MM.1S (cell line): Measurements from ENCODE around the gene SRSF6.
"Not testable (repeated sequence)": the region's sequence is repeated elsewhere in the genome, so short reads cannot be mapped to it uniquely, and the experiment has no call there.

Experiments
- DNase-seq: peaks from one replicate; pipeline ENCODE4 v3.0.0-alpha.2; 2015
- H2AFZ ChIP-seq: fragments of 300-600 bp; sonication (generic); 2 replicates; pipeline ENCODE4 v1.6.0; 2016; ENCODE audit warnings: antibody characterized with exemption, low read length
- H3F3A ChIP-seq: fragments of 300-600 bp; sonication (generic); 2 replicates; pipeline ENCODE4 v1.6.1; 2016; ENCODE audit warnings: mild to moderate bottlenecking, antibody characterized with exemption, low read length, moderate library complexity, mixed read lengths; ENCODE audit not compliant: insufficient read depth
- H3K27ac ChIP-seq: fragments of 300-600 bp; sonication (generic); 2 replicates; pipeline ENCODE4 v1.5.1; 2016; ENCODE audit warnings: mild to moderate bottlenecking, low read length
- H3K27me3 ChIP-seq: fragments of 300-600 bp; sonication (generic); replicated peaks from 2 replicates; pipeline ENCODE4 v1.6.0; 2016; ENCODE audit warnings: low read length; ENCODE audit not compliant: insufficient read depth
- H3K36me3 ChIP-seq: fragments of 300-600 bp; sonication (generic); replicated peaks from 2 replicates; pipeline ENCODE4 v1.6.1; 2016; ENCODE audit warnings: mild to moderate bottlenecking, low read length, mixed read lengths; ENCODE audit not compliant: insufficient read depth
- H3K4me1 ChIP-seq: fragments of 300-600 bp; sonication (generic); 2 replicates; pipeline ENCODE4 v1.6.1; 2016; ENCODE audit warnings: low read length, mixed read lengths
- H3K4me2 ChIP-seq: fragments of 300-600 bp; sonication (generic); 2 replicates; pipeline ENCODE4 v1.6.0; 2016; ENCODE audit warnings: low read depth, low read length
- H3K4me3 ChIP-seq: fragments of 300-600 bp; sonication (generic); 2 replicates; pipeline ENCODE4 v1.5.1; 2016; ENCODE audit warnings: low read length, mixed read lengths
- H3K79me2 ChIP-seq: fragments of 300-600 bp; sonication (generic); 2 replicates; pipeline ENCODE4 v1.6.1; 2016; ENCODE audit warnings: mixed run types, low read length, mixed read lengths
- H3K9ac ChIP-seq: fragments of 300-600 bp; sonication (generic); 2 replicates; pipeline ENCODE4 v1.6.1; 2016; ENCODE audit warnings: low read length, mixed read lengths
- H3K9me2 ChIP-seq: fragments of 300-600 bp; sonication (generic); replicated peaks from 2 replicates; pipeline ENCODE4 v1.6.1; 2016; ENCODE audit warnings: mild to moderate bottlenecking, low read length, mixed read lengths; ENCODE audit not compliant: insufficient read depth
- H3K9me3 ChIP-seq: fragments of 300-600 bp; sonication (generic); replicated peaks from 2 replicates; pipeline ENCODE4 v1.6.1; 2016; ENCODE audit warnings: mild to moderate bottlenecking, low read length, mixed read lengths; ENCODE audit not compliant: insufficient read depth
- H4K20me1 ChIP-seq: fragments of 300-600 bp; sonication (generic); 2 replicates; pipeline ENCODE4 v1.6.1; 2016; ENCODE audit warnings: mild to moderate bottlenecking, low read length, moderate library complexity, mixed read lengths; ENCODE audit not compliant: insufficient read depth
- EZH2 ChIP-seq: fragments of 300-600 bp; sonication (generic); optimal IDR thresholded peaks from 2 replicates; pipeline ENCODE3; 2017; ENCODE audit warnings: low read depth, mild to moderate bottlenecking, antibody characterized with exemption, low read length, mixed read lengths
- EZH2phosphoT487 ChIP-seq: fragments of 300-600 bp; sonication (generic); IDR thresholded peaks from 2 replicates; pipeline ENCODE4 v1.6.1; 2018; ENCODE audit warnings: antibody characterized with exemption, low read length
- TF ChIP-seq, protein P1 (sequence below): fragments of 300-600 bp; sonication (generic); IDR thresholded peaks from 2 replicates; pipeline ENCODE4 v1.5.1; 2016; ENCODE audit warnings: antibody characterized with exemption, low read length, mixed read lengths

The SRSF6 gene

DNA sequence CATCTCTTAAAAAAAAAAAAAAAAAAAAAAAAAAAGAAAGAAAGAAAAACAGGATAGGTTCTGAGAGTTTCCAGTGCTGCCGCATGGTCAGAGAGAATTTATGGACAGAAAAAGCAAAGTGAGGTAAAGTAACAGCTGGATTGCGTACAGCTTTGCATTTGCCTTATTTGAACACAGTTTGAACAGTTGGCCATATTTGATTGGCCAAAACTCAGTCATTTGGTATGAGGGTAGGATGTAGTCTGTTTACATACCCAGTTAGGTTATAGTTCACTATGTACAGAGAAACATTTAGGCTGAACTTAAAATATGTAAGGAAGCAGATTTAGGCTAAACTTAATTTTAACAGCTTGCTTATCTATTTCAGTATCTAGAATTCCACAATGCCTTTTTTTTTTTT lies 32.3 kb downstream of the SRSF6 start:
- no peak for TF ChIP-seq EZH2
- no peak for TF ChIP-seq EZH2phosphoT487
- TF ChIP-seq, protein P1, sequence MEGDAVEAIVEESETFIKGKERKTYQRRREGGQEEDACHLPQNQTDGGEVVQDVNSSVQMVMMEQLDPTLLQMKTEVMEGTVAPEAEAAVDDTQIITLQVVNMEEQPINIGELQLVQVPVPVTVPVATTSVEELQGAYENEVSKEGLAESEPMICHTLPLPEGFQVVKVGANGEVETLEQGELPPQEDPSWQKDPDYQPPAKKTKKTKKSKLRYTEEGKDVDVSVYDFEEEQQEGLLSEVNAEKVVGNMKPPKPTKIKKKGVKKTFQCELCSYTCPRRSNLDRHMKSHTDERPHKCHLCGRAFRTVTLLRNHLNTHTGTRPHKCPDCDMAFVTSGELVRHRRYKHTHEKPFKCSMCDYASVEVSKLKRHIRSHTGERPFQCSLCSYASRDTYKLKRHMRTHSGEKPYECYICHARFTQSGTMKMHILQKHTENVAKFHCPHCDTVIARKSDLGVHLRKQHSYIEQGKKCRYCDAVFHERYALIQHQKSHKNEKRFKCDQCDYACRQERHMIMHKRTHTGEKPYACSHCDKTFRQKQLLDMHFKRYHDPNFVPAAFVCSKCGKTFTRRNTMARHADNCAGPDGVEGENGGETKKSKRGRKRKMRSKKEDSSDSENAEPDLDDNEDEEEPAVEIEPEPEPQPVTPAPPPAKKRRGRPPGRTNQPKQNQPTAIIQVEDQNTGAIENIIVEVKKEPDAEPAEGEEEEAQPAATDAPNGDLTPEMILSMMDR: no peak
- Histone ChIP-seq H4K20me1 (no peaks in the 10 kb centered on the region), H3F3A (no peaks in the 10 kb centered on the region), H3K9me3 (no peaks in the 10 kb centered on the region), H3K79me2 (no peaks in the 10 kb centered on the region), H3K9me2 (no peaks in the 10 kb centered on the region), H3K9ac (no peak overlapping the region), H3K4me3 (no peak overlapping the region), H3K36me3 (no peaks in the 10 kb centered on the region), H2AFZ (no peak overlapping the region), H3K4me1 (no peaks in the 10 kb centered on the region), H3K4me2 (no peak overlapping the region), H3K27me3 (no peaks in the 10 kb centered on the region), H3K27ac (no peak overlapping the region)
- no peak for DNase-seq

DNA sequence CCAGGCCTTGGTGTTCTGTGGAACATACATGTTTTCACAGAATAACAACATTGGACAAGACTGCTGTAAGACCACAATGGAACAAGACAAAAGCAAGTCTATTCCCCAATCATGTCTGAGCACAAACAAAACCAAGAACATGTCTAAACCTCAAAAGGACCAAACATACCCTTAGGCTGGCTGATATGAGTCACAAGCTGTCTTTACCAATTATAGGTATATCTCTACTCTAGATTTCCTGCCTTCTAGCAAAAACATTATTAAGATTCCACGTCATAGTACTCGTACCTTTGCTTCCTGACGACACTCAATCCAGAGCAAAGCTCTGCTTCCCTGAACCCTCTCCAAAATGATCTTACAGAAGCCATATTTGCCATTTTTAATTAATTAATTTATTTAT lies 34.4 kb downstream of the SRSF6 start:
- DNase-seq: no peak

DNA sequence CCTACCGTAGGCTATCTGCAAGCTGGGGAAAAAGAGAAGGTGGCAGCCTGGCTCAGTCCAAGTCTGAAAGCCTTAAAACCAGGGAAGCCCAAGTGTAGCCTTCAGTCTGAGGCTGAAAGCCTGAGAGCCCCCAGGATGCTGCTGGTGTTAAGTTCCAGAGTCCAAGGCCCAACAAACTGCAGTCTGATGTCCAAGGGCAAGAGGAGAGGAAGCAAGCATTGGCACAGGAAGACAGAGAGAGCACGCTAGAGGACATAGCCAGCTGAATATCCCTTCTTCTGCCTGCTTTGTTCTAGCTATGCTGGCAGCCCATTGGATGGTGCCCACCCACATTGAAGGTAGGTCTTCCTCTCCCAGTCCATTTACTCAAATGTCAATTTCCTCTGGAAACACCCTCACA lies 37.7 kb downstream of the SRSF6 start:
- no peaks in the 10 kb centered on the region for H3K9me3 ChIP-seq
- H3K9ac ChIP-seq: no peak overlapping the region
- no peaks in the 10 kb centered on the region for H3K36me3 ChIP-seq
- H3K27ac ChIP-seq: no peak overlapping the region
- no peak overlapping the region for H3K4me2 ChIP-seq
- no peak for DNase-seq
- H3K4me1 ChIP-seq: no peaks in the 10 kb centered on the region
- no peaks in the 10 kb centered on the region for H4K20me1 ChIP-seq
- H2AFZ ChIP-seq: no peak overlapping the region
- H3K4me3 ChIP-seq: no peak overlapping the region
- no peaks in the 10 kb centered on the region for H3F3A ChIP-seq
- H3K9me2 ChIP-seq: no peaks in the 10 kb centered on the region
- no peaks in the 10 kb centered on the region for H3K27me3 ChIP-seq
- H3K79me2 ChIP-seq: no peaks in the 10 kb centered on the region
- TF ChIP-seq EZH2 (no peak), EZH2phosphoT487 (no peak)
- TF ChIP-seq, protein P1: no peak

More for the DNA sequence above, 34.4 kb downstream of the SRSF6 start:
- Histone ChIP-seq H3K9me3 (no peaks in the 10 kb centered on the region), H3K4me3 (no peak overlapping the region), H3K36me3 (no peaks in the 10 kb centered on the region), H2AFZ (no peak overlapping the region), H3K9ac (no peak overlapping the region), H3F3A (no peaks in the 10 kb centered on the region), H3K4me2 (no peak overlapping the region), H3K27me3 (no peaks in the 10 kb centered on the region), H3K9me2 (no peaks in the 10 kb centered on the region), H3K79me2 (no peaks in the 10 kb centered on the region), H3K4me1 (no peaks in the 10 kb centered on the region), H3K27ac (no peak overlapping the region), H4K20me1 (no peaks in the 10 kb centered on the region)
- TF ChIP-seq EZH2: no peak
- TF ChIP-seq EZH2phosphoT487: no peak

DNA sequence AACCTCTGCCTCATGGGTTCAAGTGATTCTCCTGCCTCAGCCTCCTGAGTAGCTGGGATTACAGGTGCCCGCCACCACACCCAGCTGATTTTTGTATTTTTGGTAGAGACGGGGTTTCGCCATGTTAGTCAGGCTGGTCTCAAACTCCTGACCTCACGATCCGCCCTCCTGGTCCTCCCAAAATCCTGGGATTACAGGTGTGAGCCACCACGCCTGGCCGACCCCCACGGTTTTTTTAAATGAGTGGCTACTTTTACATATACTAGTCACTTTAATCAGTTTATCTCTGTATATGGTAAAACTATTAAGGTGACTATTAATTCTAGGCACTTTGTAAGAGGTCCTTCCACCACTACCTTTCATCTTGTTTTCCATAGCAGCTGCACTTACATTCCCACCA lies 44.3 kb downstream of the SRSF6 start:
- not testable (repeated sequence) for H3K79me2 ChIP-seq, H3K27me3 ChIP-seq, H3K4me2 ChIP-seq, H3K9ac ChIP-seq, H2AFZ ChIP-seq, DNase-seq, H3K4me1 ChIP-seq, H3K9me2 ChIP-seq, H3K27ac ChIP-seq, H3K4me3 ChIP-seq, H3F3A ChIP-seq, H3K36me3 ChIP-seq, H4K20me1 ChIP-seq, H3K9me3 ChIP-seq
